GM12875 (cell line): ENCODE results near the gene CCDC187.

Source experiments
- H3K4me3 ChIP-seq: one replicate; pipeline ENCODE4 v1.5.1; 2011; ENCODE audit warnings: low read depth, low read length, control low read depth
- CTCF ChIP-seq: IDR thresholded peaks from 2 replicates; pipeline ENCODE4 v1.5.1; 2011; ENCODE audit warnings: low read depth, mild to moderate bottlenecking, control low read depth, inconsistent platforms, low read length, moderate library complexity, borderline replicate concordance; ENCODE audit not compliant: insufficient read depth

CCDC187 gene

GRCh38 chr9:136302527-136302926 is 1.4 kb downstream of the CCDC187 start:
- H3K4me3 ChIP-seq: no peak overlapping the region
- no peak for TF ChIP-seq CTCF

- no peak overlapping the region for H3K4me3 ChIP-seq
- TF ChIP-seq CTCF: no peak
Measured at GRCh38 chr9:136300866-136301265, 3.0 kb downstream of the CCDC187 start.

- no peak for TF ChIP-seq CTCF
- H3K4me3 ChIP-seq: no peak overlapping the region
Measured at GRCh38 chr9:136300016-136300545, 3.8 kb downstream of the CCDC187 start.

- H3K4me3 ChIP-seq: no peak overlapping the region
- TF ChIP-seq CTCF: no peak
Measured at GRCh38 chr9:136299541-136299940, 4.4 kb downstream of the CCDC187 start.

- no peak overlapping the region for H3K4me3 ChIP-seq
- TF ChIP-seq CTCF: no peak
Measured at GRCh38 chr9:136299116-136299515, 4.8 kb downstream of the CCDC187 start.

- H3K4me3 ChIP-seq: no peak overlapping the region
- TF ChIP-seq CTCF: no peak
Measured at GRCh38 chr9:136297766-136298735, 5.8 kb downstream of the CCDC187 start.
